ENCODE data around the gene ANKRD36C.
"Not testable (repeated sequence)": the region's sequence is repeated elsewhere in the genome, so short reads cannot be mapped to it uniquely, and the experiment has no call there.

The ANKRD36C gene

DNA sequence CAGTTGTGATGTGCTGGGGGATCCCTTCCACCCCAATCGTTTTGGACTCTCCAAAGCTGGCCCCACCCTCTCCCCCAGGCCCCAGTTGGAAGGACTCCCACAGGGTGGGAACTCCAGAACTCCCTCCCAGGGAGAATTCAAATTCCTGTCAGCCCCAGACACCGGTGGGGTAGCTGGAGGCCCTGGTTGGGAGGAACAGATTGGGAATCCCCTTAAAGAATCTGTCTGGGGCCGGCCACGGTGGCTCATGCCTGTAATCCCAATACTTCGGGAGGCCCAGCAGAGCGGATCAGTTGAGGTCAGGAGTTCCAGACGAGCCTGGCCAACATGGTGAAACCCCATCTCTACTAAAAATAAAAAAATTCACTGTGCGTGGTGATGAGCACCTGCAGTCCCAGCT lies 155.5 kb downstream of the ANKRD36C start:
- DNase-seq (ENCODE audit: low read depth) = no peak
- H3K4me3 ChIP-seq (ENCODE audit: low read depth, low read length) = no peak overlapping the region
- TF ChIP-seq MYC (IDR thresholded peaks at IDR 0.05; ENCODE audit: low read depth, low read length) (no peak), POLR2A (IDR thresholded peaks at IDR 0.05; ENCODE audit: extremely low read depth, insufficient read length) (no peak)
- TF ChIP-seq, protein P1, sequence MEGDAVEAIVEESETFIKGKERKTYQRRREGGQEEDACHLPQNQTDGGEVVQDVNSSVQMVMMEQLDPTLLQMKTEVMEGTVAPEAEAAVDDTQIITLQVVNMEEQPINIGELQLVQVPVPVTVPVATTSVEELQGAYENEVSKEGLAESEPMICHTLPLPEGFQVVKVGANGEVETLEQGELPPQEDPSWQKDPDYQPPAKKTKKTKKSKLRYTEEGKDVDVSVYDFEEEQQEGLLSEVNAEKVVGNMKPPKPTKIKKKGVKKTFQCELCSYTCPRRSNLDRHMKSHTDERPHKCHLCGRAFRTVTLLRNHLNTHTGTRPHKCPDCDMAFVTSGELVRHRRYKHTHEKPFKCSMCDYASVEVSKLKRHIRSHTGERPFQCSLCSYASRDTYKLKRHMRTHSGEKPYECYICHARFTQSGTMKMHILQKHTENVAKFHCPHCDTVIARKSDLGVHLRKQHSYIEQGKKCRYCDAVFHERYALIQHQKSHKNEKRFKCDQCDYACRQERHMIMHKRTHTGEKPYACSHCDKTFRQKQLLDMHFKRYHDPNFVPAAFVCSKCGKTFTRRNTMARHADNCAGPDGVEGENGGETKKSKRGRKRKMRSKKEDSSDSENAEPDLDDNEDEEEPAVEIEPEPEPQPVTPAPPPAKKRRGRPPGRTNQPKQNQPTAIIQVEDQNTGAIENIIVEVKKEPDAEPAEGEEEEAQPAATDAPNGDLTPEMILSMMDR (IDR thresholded peaks at IDR 0.05; ENCODE audit: low read depth, low read length) = no peak
- TF ChIP-seq, protein P2, sequence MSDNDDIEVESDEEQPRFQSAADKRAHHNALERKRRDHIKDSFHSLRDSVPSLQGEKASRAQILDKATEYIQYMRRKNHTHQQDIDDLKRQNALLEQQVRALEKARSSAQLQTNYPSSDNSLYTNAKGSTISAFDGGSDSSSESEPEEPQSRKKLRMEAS (IDR thresholded peaks at IDR 0.05; ENCODE audit: low read depth, low read length) = no peak

DNA sequence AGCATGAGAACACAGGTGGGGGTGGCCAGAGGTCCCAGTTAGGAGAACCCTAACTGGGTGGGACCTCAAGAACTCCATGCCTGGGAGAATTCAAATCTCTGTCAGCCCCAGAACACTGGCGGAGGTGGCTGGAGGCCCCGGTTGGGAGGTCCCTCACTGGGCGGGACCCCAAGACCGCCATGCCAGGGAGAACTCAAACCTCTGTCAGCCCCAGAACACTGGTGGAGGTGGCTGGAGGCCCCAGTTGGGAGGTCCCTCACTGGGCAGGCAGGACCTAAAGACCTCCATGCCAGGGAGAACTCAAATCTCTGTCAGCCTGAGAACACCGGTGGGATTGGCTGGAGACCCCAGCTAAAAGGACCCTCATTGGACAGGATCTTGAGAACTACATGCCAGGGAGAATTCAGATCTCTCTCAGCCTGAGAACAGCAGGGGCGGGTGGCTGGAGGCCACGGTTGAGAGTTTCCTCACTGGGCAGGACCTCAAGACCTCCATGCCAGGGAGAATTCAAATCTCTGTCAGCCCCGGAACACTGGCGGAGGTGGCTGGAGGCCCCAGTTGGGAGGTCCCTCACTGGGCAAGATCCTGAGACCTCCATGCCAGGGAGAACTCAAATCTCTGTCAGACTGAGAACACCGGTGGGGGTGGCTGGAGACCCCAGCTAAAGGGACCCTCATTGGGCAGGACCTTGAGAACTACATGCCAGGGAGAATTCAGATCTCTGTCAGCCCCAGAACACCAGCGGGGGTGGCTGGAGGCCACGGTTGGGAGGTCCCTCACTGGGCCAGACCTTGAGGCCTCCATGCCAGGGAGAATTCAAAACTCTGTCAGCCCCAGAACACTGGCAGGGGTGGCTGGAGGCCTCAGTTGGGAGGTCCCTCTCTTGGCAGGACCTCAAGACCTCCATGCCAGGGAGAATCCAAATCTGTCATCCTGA lies 157.3 kb downstream of the ANKRD36C start:
- DNase-seq (ENCODE audit: low read depth); H3K4me3 ChIP-seq (ENCODE audit: low read depth, low read length): not testable (repeated sequence)

DNA sequence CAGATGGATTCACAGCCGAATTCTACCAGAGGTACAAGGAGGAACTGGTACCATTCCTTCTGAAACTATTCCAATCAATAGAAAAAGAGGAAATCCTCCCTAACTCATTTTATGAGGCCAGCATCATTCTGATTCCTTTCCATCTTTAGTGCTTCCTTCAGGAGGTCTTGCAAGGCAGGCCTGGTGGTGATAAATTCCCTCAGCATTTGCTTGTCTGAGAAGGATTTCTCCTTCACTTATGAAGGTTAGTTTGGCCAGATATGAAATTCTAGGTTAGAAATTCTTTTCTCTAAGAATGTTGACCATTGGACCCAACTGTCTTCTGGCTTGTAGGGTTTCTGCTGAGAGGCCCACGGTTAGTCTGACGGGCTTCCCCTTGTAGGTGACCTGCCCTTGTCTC lies 167.4 kb downstream of the ANKRD36C start:
- not testable (repeated sequence) for DNase-seq (ENCODE audit: low read depth); H3K4me3 ChIP-seq (ENCODE audit: low read depth, low read length)

DNA sequence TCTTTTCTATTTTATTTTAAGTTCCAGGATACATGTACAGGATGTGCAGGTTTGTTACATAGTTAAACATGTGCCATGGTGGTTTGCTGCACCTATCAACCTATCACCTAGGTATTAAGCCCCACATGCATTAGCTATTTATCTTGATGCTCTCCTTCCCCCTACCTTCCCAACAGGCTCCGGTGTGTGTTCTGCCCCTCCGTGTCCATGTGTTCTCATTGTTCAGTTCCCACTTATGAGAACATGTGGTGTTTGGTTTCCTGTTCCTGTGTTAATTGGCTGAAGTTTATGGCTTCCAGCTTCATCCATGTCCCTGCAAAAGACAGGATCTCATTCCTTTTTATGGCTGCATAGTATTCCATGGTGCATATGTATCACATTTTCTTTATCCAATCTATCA lies 174.1 kb downstream of the ANKRD36C start:
- DNase-seq (ENCODE audit: low read depth); H3K4me3 ChIP-seq (ENCODE audit: low read depth, low read length): not testable (repeated sequence)

DNA sequence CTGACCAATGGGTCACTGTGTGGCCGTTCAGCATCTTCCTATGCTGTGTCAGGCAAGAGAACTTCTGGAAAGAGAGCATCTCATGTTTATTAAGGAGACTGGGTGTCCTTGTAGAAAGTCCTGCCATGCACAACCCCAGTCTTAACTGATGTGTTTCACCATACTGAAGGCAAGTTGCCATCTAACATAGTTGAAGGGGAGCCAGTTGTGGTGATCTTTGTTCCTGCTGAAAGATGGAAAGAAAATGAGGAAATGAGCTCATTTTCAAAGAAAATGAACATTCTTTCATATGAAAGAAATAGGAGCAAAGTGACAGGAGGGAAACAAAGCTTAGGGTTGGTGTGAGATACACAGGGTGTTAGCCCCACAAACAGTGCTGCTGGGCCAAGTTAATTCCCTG lies 178.3 kb downstream of the ANKRD36C start:
- H3K4me3 ChIP-seq (ENCODE audit: low read depth, low read length); DNase-seq (ENCODE audit: low read depth): not testable (repeated sequence)

DNA sequence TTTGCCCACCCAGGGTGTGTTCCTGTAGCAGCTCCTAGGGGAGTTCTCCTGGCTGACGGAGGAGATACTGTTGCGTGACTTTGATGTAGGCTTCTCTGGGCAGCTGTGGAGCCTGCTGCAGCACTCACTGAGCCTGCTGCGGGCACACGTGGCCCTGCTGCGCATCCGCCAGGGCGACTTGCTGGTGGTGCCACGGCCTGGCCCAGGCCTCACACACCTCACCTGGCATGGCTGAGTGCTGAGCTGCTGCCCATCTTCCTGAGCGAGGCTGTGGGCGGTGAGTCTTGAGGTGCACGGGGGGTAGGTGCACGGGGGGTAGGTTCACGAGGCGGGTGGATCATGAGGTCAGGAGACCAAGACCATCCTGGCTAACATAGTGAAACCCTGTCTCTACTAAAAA lies 191.7 kb downstream of the ANKRD36C start:
- TF ChIP-seq MYC (IDR thresholded peaks at IDR 0.05; ENCODE audit: low read depth, low read length) (no peak), POLR2A (IDR thresholded peaks at IDR 0.05; ENCODE audit: extremely low read depth, insufficient read length) (no peak)
- TF ChIP-seq, protein P2 (IDR thresholded peaks at IDR 0.05; ENCODE audit: low read depth, low read length) = no peak
- TF ChIP-seq, protein P1 (IDR thresholded peaks at IDR 0.05; ENCODE audit: low read depth, low read length) = no peak
- DNase-seq (ENCODE audit: low read depth) = no peak
- no peak overlapping the region for H3K4me3 ChIP-seq (ENCODE audit: low read depth, low read length)

DNA sequence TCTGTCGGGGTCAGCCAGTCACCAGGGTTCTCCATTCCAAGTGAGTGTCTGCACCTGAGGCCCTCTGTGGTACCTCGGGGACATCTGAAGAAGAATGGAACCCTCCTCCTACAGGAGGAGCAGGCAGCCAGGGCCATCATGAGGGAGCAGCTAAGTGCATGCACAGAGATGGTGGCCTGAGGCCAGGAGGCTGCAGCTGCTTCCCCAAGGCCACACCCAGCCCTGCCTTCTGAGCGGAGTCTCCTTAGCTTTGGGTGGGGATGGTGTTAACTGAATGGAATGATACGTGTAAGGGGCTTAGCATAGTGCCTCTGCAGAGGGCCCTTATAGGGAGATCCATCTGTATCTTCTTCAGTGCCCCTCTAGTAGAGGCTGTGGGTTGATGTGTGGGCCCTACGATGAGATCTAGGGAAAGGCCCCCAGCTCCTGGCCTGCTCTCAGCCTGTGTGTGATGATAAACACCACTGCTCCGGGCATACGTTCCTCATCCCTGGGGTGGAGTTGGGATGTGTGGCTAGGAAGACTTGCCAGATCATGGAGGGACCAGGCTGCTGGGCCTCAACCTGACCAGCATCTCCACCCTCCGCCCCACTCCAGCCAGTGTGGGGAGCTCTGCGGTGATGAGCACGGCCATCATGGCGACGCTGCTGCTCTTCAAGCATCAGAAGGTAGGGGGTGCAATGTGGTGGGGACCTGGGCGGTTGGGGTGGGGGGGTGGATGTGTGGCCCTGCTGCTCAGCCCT lies 192.3 kb downstream of the ANKRD36C start:
- not testable (repeated sequence) for DNase-seq (ENCODE audit: low read depth); H3K4me3 ChIP-seq (ENCODE audit: low read depth, low read length)

DNA sequence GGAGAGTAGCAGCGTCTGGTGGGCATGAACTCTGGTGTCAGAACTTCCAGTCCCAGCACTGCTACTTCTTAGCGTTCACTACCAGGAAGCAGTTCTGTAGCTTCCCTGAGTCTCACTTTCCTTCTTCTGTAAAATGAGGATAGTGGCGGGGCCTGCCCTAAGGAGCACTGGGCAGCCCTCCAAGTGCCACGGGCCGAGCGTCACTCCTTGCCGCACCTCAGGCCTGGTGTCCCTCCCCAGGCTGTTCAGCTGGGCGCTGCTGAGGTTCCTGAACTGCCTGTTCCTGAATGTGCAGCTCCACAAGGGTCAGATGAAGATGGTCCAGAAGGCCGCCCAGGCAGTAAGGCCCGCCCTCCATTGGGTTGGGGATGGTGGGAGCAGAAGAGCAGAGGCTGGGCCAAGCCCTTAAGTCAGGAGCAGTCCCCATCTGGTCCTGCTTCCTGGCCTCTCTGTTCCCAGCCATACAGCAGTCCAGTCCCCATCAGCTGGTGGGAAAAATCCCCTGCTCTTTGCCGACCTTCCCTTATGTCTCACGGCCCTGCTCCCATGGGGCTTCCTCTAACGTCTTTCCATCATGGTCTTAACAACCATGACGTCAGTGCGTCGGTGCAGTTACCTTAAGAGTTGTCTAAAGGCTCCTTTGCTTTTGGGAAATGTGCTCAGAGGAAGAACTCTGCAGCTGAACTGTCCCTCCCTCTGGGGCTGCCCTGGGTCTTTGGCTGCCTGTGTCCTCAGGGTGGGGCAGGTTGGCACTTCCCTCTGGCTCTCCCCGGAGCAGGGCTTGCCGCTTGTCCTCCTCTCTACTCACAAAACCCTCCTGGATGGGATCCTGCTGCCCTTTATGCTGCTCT lies 195.2 kb downstream of the ANKRD36C start:
- H3K4me3 ChIP-seq (ENCODE audit: low read depth, low read length); DNase-seq (ENCODE audit: low read depth): not testable (repeated sequence)

DNA sequence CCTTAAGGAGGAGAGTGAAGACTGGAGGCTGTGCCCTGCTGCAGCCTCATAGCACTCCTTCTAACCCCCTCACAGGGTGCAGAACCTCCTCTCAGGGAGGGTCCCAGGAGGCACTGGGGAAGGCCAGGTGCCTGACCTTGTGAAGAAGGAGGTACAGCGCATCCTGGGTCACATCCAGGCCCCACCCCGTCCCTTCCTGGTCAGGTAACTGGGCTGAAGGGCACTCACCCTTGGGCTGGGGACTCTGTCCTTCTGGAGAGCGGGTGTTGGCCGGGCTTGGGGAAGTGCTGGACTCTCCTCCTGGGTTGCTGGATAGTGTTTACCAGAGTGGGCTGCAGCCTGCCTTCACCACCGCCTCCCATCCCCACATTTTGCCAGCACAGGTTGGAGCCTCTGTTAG lies 197.7 kb downstream of the ANKRD36C start:
- DNase-seq (ENCODE audit: low read depth); H3K4me3 ChIP-seq (ENCODE audit: low read depth, low read length): not testable (repeated sequence)

DNA sequence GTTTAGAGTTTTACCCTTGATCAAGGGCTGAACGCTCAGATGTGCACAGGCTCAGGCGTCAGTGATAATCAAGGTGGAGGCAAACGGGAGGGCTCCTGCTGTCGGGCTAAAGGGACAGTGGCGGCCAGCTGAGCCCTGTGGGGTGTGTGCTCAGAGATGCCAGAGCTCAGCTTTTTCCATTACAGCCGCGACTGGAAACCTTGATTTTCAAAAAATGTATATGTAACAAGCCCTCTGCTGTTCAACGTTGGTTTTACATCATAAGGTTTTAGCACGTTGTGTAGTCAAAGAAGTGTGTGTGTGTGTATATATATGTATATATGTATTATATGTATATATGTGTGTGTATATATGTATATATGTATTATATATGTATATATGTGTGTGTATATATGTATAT lies 201.4 kb downstream of the ANKRD36C start:
- DNase-seq (ENCODE audit: low read depth); H3K4me3 ChIP-seq (ENCODE audit: low read depth, low read length): not testable (repeated sequence)

DNA sequence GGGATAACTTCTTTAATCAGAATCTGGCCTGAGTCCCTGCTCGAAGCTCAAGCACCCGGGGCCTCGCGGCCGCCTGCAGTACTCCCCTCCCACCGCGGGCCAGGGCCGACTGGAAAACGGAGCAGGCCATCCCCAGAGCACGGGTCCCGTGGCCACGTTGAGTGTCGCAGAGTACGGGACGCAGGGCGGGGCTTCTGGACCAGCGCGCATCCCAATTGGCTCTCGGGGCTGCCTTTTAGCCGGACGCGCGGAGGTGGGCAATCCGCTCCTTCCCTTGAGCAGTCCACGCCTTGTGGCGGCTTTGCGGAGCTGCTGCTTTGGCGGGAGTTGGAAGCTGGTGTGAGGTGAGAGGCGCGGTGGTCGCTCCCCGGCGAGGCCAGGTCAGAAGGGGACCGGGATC lies 202.2 kb downstream of the ANKRD36C start:
- H3K4me3 ChIP-seq (ENCODE audit: low read depth, low read length); DNase-seq (ENCODE audit: low read depth): not testable (repeated sequence)

DNA sequence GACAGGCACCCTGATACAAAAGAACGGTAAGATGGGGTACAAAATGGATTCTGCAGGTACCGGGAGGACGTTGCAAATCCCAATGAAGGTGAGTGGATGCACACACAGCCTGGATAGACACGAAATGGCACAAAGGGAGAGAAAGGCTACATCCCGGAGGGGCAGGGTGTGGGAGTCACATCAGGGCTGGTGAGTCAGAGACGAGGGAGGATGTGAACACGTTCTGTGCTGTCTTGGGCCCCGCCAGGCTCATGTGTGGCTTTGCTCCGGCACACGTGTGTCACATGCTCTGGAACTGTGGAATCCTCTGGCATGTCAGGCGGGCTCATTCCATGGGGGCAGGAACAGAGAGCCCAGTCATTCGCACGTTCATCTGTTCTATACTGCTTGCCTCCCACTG lies 203.0 kb downstream of the ANKRD36C start:
- not testable (repeated sequence) for DNase-seq (ENCODE audit: low read depth); H3K4me3 ChIP-seq (ENCODE audit: low read depth, low read length)

Data from NB4 (cell line).